Subcutaneous abdominal adipose tissue (tissue), 5 donors: ENCODE results near the gene PASK.

Source experiments
- H3K27ac ChIP-seq: one replicate; pipeline ENCODE4 v1.7.0; 2013; ENCODE audit warnings: low read depth, mild to moderate bottlenecking, inconsistent platforms, low read length, moderate library complexity
- H3K27me3 ChIP-seq, 5 donors: one replicate each; pipeline ENCODE4 v1.7.0; 2013; ENCODE audit warnings: low read length in 5 of 5, inconsistent platforms in 1 of 5; ENCODE audit not compliant: control insufficient read depth in 5 of 5, insufficient read depth in 4 of 5
- H3K36me3 ChIP-seq, 5 donors: one replicate each; pipeline ENCODE4 v1.7.0; 2013; ENCODE audit warnings: low read length in 5 of 5; ENCODE audit not compliant: control insufficient read depth in 5 of 5, insufficient read depth in 5 of 5
- H3K4me1 ChIP-seq, 5 donors: one replicate each; pipeline ENCODE4 v1.7.0; 2013; ENCODE audit warnings: low read length in 5 of 5, mild to moderate bottlenecking in 3 of 5, moderate library complexity in 1 of 5; ENCODE audit not compliant: control insufficient read depth in 5 of 5, insufficient read depth in 5 of 5
- H3K4me3 ChIP-seq, 5 donors: one replicate each; pipeline ENCODE4 v1.7.0; 2013; ENCODE audit warnings: low read length in 5 of 5, low read depth in 1 of 5
- H3K9ac ChIP-seq, 5 donors: one replicate each; pipeline ENCODE4 v1.7.0; 2013; ENCODE audit warnings: low read length in 5 of 5, mild to moderate bottlenecking in 4 of 5, moderate library complexity in 3 of 5
- H3K9me3 ChIP-seq, 5 donors: one replicate each; pipeline ENCODE4 v1.7.0; 2013; ENCODE audit warnings: low read length in 5 of 5; ENCODE audit not compliant: control insufficient read depth in 5 of 5
- donor health status: healthy.
- donor health status: healthy.
- donor health status: healthy.
- donor health status: healthy.
- donor health status: healthy.

Gene PASK

DNA sequence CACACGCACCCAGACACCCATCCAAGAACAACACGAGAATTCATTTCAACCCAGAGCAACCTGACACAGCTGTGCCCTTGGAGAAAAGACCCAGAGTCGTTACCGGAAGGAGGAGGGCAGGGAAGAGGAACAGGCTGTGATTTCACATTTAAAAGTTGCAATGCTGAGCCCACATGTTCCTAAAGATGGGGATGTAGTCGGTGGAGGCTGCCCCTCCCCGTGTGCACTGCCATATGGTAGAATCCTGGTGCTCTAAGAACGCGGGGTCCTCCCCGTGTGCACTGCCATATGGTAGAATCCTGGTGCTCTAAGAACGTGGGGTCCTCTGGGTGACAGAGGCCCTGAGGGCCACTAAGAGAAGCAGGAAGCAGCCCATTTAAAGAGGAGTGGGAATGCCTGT lies 58.1 kb downstream of the PASK start:
- H3K9ac ChIP-seq: no peak overlapping the region
- peaks cover 0 to 43% (median 27%) of the 10 kb centered on the region in 5 donors for H3K4me1 ChIP-seq
- H3K4me3 ChIP-seq: no peak overlapping the region
- peaks cover 11 to 92% (median 84%) of the 10 kb centered on the region in 5 donors for H3K36me3 ChIP-seq
- H3K27ac ChIP-seq: peak overlapping the region; percentile 87
- H3K9me3 ChIP-seq: no peaks in the 10 kb centered on the region
- H3K27me3 ChIP-seq: no peaks in the 10 kb centered on the region

DNA sequence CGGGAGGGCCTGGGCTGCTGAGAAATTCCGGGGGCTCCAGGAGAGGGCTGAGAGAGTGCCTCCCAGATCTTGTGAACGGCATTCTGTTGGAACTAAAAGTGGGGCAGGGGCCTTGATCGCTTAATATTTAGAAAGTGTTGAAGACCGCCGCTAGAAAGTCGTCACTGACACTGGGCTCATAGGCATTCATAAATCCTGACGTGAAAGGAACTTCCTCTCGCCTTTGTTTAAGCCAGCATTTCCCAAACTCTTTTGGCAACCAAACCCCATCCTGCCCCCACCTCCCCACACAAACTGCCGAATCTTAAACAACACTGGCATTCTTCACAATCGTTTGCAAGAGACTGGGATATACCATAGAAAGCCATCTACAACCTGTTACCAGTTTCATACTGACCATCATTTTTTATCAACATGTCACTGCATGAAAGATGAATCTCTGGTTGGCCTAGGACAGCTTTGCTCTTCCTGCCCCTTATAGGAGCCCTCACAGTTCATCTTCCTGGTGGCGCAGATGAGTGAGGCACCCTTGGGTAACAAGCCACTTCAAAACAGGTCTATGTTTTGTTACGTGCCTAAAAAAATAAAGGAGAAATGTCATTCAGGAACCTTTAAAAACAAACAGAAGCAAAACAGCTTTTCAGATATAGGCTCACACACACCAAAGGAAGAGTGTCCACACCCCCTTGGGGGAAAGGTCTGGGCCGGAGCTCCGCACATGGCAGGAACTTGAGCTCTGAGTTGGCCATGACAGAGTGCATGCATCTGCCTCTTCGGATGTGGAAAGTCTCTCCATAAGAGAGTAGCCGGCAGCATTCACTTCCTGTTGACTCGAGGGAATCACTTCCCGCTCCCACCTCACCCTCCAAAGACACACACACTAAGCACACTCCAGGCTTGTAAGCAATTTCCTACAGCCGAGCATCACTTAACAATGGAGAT lies 60.2 kb downstream of the PASK start:
- peak overlapping the region; percentile 68 for H3K27ac ChIP-seq

DNA sequence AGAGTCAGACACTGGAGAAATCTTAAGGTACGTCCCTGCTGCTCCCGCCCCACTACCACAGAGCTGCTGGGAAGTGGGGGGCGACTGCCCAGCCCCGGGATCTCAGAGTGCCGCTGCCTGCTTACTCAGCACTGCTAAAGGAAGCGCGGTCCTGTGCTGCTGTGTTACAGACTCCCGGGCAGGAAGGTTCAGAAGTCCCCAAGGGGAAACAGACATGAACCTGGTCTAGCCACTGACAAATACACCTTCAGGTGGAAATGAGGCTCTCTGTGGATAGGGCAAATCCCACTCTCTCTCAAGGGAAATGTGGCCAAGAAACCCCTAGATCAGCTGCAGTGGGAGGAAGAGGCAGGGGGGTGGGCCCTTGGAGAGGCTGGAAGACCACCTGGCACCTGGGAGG lies 60.9 kb downstream of the PASK start:
- H3K36me3 ChIP-seq: peaks cover 7 to 74% (median 64%) of the 10 kb centered on the region in 5 donors
- peaks cover 0 to 30% (median 21%) of the 10 kb centered on the region in 5 donors for H3K4me1 ChIP-seq
- H3K9me3 ChIP-seq: no peaks in the 10 kb centered on the region
- H3K27me3 ChIP-seq: no peaks in the 10 kb centered on the region
- H3K4me3 ChIP-seq: no peak overlapping the region
- H3K9ac ChIP-seq: no peak overlapping the region
- H3K27ac ChIP-seq: peak overlapping the region; percentile 68

More for the DNA sequence above, 60.2 kb downstream of the PASK start:
- Histone ChIP-seq H3K27me3 (no peaks in the 10 kb centered on the region), H3K36me3 (peaks cover 7 to 79% (median 71%) of the 10 kb centered on the region in 5 donors), H3K4me3 (no peak overlapping the region), H3K4me1 (peaks cover 0 to 35% (median 27%) of the 10 kb centered on the region in 5 donors), H3K9me3 (no peaks in the 10 kb centered on the region), H3K9ac (no peak overlapping the region)

DNA sequence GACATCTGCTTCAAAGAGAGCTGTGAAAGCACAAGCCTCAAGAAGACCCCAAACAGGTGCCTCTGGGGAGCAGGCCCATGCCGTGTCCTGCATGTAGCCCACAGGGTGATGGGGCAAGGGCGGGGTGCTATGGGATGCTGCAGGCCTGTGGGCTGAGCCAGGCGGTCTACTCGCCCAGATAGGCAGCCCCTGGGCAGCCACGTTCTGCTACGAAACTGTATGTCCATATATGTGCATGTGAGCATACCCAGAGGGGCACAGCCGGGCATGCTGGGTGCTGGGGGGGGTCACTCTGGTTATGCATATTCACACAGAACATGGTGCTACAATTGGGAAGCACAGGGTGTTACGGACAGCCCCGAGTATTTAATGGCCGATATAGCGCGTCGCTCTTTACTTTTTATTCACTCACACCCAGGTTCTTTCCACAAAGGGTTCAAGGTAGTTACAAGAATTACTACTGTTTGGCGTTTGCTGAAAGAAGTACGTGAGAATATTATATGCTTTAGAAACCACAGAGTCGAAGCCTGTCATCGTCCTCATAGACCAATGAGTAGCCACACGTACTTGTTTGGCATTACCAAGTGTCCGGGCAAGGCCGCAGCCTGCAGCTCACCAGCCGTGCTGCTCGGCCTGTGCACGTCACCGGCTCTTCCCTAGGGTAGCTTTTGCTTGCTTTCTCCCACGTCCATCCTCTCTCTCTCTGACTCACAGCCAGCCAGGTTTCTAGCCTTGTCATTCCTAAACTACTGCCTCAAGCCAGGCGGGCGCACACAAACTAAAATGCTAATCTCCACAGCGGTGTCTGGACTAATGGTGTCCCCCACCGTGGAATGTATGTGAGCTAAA lies 61.6 kb downstream of the PASK start:
- no peak overlapping the region for H3K27ac ChIP-seq

DNA sequence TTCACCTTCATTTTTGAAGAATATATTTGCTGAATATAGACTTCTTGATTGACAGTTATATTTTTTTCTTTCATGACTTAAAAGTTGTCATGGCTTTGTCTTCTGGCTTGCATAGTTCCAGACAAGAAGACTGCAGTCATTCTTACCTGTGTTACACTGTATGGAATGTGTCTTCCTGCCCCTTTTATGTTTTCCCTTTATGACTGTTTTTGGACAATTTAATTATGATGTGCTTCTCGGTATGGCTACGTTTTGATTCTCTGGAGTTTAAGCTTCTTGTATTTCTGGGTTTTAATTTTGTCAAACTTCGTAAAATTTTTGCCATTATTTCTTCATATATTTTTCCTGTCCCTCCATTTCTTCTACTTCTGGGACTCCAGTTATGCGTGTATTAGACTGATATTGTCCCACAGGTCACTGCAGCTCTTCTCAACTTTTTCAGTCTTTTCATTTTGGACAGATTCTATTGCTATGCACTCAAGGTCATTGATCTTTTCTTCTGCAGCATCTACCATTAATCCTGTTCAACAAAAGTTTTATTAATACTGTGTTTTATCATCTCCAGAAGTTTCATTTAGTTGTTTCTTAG lies 64.3 kb downstream of the PASK start:
- peaks cover 7 to 51% (median 41%) of the 10 kb centered on the region in 5 donors for H3K36me3 ChIP-seq
- peaks cover 0 to 16% (median 7%) of the 10 kb centered on the region in 5 donors for H3K4me1 ChIP-seq
- H3K27ac ChIP-seq: no peak overlapping the region
- no peaks in the 10 kb centered on the region for H3K9me3 ChIP-seq
- no peak overlapping the region for H3K4me3 ChIP-seq
- no peaks in the 10 kb centered on the region for H3K27me3 ChIP-seq
- H3K9ac ChIP-seq: no peak overlapping the region

More for the DNA sequence above, 61.6 kb downstream of the PASK start:
- H3K9ac ChIP-seq: no peak overlapping the region
- peaks cover 7 to 73% (median 57%) of the 10 kb centered on the region in 5 donors for H3K36me3 ChIP-seq
- H3K9me3 ChIP-seq: no peaks in the 10 kb centered on the region
- H3K4me1 ChIP-seq: peaks cover 0 to 24% (median 14%) of the 10 kb centered on the region in 5 donors
- H3K4me3 ChIP-seq: no peak overlapping the region
- H3K27me3 ChIP-seq: no peaks in the 10 kb centered on the region

DNA sequence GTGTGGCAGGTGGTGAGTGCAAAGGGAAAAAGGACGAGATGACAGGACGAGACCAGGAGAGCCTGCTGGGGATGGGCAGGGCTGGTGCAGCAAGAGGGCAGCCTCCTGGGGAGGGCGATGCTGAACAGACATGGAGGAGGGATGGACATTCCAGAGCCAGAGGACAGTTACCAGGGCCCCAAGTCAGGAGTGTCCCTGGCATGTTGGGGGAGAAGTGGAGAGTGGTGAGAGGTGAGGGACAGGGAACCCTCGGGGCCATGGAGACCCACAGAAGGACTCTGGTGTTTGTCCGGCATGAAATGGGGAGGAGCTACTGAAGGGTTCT lies 66.2 kb downstream of the PASK start:
- H3K4me1 ChIP-seq: peaks cover 0 to 7% (median 6%) of the 10 kb centered on the region in 5 donors
- peaks cover 7 to 33% (median 23%) of the 10 kb centered on the region in 5 donors for H3K36me3 ChIP-seq
- H3K27ac ChIP-seq: no peak overlapping the region
- no peak overlapping the region for H3K9ac ChIP-seq
- no peaks in the 10 kb centered on the region for H3K27me3 ChIP-seq
- no peaks in the 10 kb centered on the region for H3K9me3 ChIP-seq
- H3K4me3 ChIP-seq: no peak overlapping the region

DNA sequence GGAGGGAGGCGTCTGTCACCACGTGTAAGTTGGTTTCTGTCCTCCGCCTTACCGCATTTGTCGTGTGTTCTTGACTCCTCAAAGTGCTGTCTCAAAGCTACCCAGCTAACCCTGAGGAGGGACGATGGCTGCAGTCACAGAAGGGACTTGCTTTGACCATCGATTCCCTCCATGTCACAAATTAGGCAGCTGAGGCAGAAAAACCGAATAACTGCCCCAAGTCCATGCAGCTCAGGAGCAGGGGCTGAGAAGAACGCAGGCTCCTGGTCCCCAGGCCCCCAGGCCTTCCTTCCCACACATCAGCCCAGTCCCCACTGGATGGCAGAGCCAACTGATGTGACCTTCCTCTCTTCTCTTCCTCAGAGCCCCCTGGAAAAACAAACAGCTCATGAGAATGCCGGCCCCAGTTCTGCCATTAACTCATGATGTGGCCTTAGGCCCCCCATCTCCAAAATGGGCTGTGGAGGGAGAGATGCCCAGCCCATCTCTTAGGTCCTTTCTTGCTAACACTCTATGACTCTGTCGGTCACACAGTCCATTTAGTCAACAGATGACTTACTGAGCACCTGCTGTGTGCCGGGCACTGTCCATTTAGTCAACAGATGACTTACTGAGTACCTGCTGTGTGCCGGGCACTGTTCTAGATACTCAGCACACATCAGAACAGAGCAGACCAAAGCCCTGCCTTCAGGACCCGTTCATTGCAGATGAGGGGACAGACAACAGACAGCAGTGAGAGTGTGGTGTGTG lies 66.8 kb downstream of the PASK start:
- no peaks in the 10 kb centered on the region for H3K27me3 ChIP-seq
- H3K27ac ChIP-seq: no peak overlapping the region
- peaks cover 0 to 7% (median 6%) of the 10 kb centered on the region in 5 donors for H3K4me1 ChIP-seq

DNA sequence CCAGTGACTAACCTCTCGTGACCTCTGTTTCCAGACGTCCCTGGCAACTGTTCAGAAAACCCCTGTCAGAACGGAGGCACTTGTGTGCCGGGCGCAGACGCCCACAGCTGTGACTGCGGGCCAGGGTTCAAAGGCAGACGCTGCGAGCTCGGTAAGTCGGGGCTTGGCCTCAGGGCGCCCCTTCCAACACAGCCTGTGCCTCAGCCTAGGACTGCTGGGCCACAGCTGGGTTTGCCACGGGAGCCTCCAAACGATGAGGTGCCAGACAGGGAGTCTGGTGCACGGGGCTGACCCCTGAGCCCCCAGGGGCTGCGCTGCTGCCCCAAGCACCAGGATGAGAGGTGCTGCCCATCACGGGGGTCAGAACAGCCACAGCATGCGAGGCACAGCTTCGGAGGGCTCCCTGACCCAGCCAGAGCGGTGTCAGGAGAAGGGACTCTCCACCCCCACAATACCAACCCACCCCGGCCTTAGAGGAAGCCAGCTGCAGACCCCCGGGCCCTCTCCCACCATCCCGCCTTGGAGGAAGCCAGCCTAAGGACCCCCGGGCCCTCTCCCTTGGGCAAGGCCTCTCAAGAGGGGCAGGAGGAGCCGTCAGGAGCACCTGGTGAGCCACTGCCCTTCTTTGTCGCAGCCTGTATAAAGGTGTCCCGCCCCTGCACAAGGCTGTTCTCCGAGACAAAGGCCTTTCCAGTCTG lies 67.5 kb downstream of the PASK start:
- peaks cover 0 to 7% (median 6%) of the 10 kb centered on the region in 5 donors for H3K4me1 ChIP-seq
- H3K27me3 ChIP-seq: no peaks in the 10 kb centered on the region
- no peak overlapping the region for H3K27ac ChIP-seq
- H3K4me3 ChIP-seq: no peak overlapping the region
- H3K9me3 ChIP-seq: no peaks in the 10 kb centered on the region
- H3K9ac ChIP-seq: peak overlapping the region in 1 of 5 donors; percentile 27
- H3K36me3 ChIP-seq: peaks cover 5 to 22% (median 11%) of the 10 kb centered on the region in 5 donors

More for the DNA sequence above, 66.8 kb downstream of the PASK start:
- Histone ChIP-seq H3K36me3 (peaks cover 7 to 28% (median 18%) of the 10 kb centered on the region in 5 donors), H3K4me3 (no peak overlapping the region), H3K9me3 (no peaks in the 10 kb centered on the region), H3K9ac (no peak overlapping the region)

DNA sequence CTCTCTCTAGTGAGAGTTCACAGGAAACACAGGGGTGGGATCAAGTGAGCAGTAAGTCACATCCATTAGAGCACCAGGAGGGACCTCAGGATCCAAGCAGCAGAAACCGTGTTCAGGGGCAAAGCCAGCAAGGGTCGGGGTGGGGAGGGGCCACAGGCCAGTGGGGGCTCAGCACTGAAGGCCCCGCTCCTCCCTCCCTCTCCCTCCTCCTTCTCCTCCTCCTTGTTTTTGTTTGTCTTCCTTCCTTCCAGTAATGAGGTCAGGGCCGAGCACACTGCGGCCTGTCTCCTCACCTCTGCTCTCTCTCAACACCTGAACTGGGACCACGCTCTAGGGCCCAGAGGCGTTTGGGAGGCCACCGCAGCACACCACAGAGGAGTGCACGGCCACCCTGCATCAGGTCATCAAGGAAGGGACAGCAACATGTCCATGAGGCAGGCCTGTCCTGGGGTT lies 68.1 kb downstream of the PASK start:
- peaks cover 0 to 7% (median 6%) of the 10 kb centered on the region in 5 donors for H3K4me1 ChIP-seq
- peak overlapping the region in 1 of 5 donors; percentile 27 for H3K9ac ChIP-seq
- H3K27ac ChIP-seq: no peak overlapping the region
- H3K9me3 ChIP-seq: no peaks in the 10 kb centered on the region
- H3K4me3 ChIP-seq: no peak overlapping the region
- peaks cover 0 to 16% (median 5%) of the 10 kb centered on the region in 5 donors for H3K36me3 ChIP-seq
- H3K27me3 ChIP-seq: no peaks in the 10 kb centered on the region
